Ascending aorta (tissue), 2 donors: ENCODE data around the gene HAPSTR1. TPM values are rescaled to one million over a fixed set of nuclear protein-coding genes. Genes with fewer than 3 reads are reported as not detected.
A peak's percentile ranks its signal among the peaks of the same experiment; 100 is the strongest.
"Not testable (repeated sequence)": the region's sequence is repeated elsewhere in the genome, so short reads cannot be mapped to it uniquely, and the experiment has no call there.

Source experiments
- DNase-seq, 2 donors: peaks; one replicate each; pipeline ENCODE4 v3.0.0-alpha.2; 2019; ENCODE audit warnings: low spot score in 2 of 2
- H3K27ac ChIP-seq, 2 donors: fragments of 200-600 bp; sonication (generic); one replicate each; pipeline ENCODE4 v1.5.1; 2016 to 2017; ENCODE audit warnings: mild to moderate bottlenecking in 1 of 2
- H3K27me3 ChIP-seq: fragments of 200-600 bp; sonication (generic); one replicate; pipeline ENCODE4 v1.5.1; 2017
- H3K36me3 ChIP-seq, 2 donors: fragments of 200-600 bp; sonication (generic); one replicate each; pipeline ENCODE4 v1.5.1; 2016
- H3K4me1 ChIP-seq, 2 donors: fragments of 200-600 bp; sonication (generic); one replicate each; pipeline ENCODE4 v1.5.1; 2016 to 2017; ENCODE audit warnings: mild to moderate bottlenecking in 1 of 2
- H3K4me3 ChIP-seq, 2 donors: fragments of 200-600 bp; sonication (generic); one replicate each; pipeline ENCODE4 v1.5.1; 2016 to 2017; ENCODE audit warnings: mild to moderate bottlenecking in 1 of 2
- H3K9me3 ChIP-seq, 2 donors: fragments of 200-600 bp; sonication (generic); one replicate each; pipeline ENCODE4 v1.5.1; 2016
- intact Hi-C: fragments of 100-400 bp; cut with DNase I; formaldehyde crosslinking; loops from one replicate; pipeline ENCODE4 v1.15.1; 2023
- total RNA-seq: library from RNA; depleted of rRNA; stranded (reverse); fragments of >200 nt; gene quantifications from one replicate; pipeline ENCODE4 v1.1.0, GENCODE V29; 2016
- TF ChIP-seq, protein P1 (sequence below), 3 experiments: fragments of 200-600 bp in 2 of 3; fragments of 450-650 bp in 1 of 3; sonication (generic) in 2 of 3; IDR thresholded peaks; one replicate each; pipeline ENCODE4 v1.5.1; 2016 to 2019; ENCODE audit warnings: antibody characterized with exemption in 3 of 3, mild to moderate bottlenecking in 1 of 3, moderate library complexity in 1 of 3

Gene HAPSTR1, protein sequence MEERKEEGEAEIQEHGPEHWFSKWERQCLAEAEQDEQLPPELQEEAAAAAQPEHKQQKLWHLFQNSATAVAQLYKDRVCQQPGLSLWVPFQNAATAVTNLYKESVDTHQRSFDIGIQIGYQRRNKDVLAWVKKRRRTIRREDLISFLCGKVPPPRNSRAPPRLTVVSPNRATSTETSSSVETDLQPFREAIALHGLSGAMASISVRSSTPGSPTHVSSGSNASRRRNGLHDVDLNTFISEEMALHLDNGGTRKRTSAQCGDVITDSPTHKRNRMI
- 22.0 TPM for total RNA-seq

DNA sequence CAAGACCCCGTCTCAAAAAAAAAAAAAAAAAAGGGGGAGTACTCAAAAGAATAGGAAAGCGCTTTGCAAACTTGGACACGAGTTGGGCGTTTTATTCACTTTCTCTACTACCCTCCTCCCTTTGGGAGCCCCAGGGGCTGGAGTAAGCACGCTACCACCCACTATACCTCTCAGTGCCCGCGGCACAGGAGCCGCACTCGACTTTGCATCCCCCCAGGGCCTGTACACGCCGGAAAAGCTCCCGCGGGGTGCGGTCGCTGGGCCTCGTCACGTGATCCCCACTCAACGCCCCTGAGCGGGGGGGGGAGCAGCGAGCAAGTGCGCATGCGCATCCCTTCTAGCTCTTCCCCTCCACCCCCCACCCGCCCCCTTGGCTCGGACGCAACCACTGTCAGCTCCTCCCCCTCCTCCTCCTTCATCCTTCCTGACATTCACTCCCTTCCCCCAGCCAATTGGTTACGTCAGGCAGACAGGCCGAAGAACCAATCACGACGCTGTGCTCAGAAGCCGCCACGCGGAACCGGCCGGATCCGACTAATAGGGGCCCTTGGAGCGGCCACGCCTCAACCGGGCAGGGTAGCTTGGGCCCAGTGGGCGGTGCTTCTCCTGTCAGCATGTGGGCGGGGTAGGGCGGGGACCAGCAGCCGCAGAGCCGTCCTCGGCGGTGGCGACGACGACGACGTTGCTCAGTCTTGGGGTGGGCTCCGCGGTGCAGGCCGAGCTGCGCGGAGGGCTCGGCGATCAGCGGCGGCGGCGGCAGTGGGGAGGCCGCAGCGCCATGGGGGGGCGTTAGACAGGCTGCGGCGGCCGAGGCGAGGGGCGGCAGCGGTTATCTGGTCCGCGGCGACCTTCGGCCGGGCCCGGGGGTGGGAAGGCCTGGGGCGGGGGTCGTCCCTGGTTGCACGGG lies at the start of gene HAPSTR1:
Gene HAPSTR1, plus strand, starts transcription at position 685 of the 907 bp plus-strand sequence. CDS start 401 bp downstream, outside the sequence.
- TF ChIP-seq, protein P1, sequence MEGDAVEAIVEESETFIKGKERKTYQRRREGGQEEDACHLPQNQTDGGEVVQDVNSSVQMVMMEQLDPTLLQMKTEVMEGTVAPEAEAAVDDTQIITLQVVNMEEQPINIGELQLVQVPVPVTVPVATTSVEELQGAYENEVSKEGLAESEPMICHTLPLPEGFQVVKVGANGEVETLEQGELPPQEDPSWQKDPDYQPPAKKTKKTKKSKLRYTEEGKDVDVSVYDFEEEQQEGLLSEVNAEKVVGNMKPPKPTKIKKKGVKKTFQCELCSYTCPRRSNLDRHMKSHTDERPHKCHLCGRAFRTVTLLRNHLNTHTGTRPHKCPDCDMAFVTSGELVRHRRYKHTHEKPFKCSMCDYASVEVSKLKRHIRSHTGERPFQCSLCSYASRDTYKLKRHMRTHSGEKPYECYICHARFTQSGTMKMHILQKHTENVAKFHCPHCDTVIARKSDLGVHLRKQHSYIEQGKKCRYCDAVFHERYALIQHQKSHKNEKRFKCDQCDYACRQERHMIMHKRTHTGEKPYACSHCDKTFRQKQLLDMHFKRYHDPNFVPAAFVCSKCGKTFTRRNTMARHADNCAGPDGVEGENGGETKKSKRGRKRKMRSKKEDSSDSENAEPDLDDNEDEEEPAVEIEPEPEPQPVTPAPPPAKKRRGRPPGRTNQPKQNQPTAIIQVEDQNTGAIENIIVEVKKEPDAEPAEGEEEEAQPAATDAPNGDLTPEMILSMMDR (IDR thresholded peaks at IDR 0.05): no peak
- peaks cover 6 to 25% of the 10 kb centered on the region in 2 donors for H3K4me1 ChIP-seq
- intact Hi-C loops: loop anchor here (2.0 to 10.0 kb wide), 8 partner anchors 44 to 1854 kb away; partner anchors contain the start of genes CARHSP1, CLEC16A, DEXI and NUBP1
- H3K36me3 ChIP-seq: peaks cover 0 to 2% of the 10 kb centered on the region in 2 donors
- H3K27ac ChIP-seq: peak within 1 kb of the TSS; percentile 96 to 98
- no peaks in the 10 kb centered on the region for H3K27me3 ChIP-seq
- peak within 1 kb of the TSS; percentile 83 to 98 for H3K4me3 ChIP-seq
- DNase-seq: peak; percentile 99 to 100
- no peaks in the 10 kb centered on the region for H3K9me3 ChIP-seq

DNA sequence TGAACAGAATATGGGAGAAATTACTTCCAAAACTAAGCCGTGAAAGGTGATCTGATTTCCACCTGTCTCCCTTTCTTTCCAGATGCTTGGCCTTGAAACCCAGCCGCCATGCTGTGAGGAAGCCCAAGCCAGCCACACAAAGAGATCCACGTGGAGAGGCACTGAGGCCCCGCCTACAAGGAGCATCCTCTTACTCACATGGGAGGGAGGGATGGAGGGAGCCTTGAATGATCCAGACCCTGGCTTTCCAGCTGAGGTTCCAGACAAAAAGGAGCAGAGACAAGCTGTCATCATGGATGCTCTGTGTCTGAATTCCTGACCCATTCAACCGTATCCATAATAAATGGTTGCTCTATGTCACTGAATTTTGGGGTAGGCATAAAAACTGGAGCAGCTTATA lies 48.9 kb upstream of the HAPSTR1 start:
- DNase-seq: no peak
- Histone ChIP-seq H3K4me1 (peaks cover 3 to 6% of the 10 kb centered on the region in 2 donors), H3K4me3 (no peak overlapping the region), H3K27ac (no peak overlapping the region), H3K9me3 (no peaks in the 10 kb centered on the region), H3K36me3 (no peaks in the 10 kb centered on the region), H3K27me3 (no peaks in the 10 kb centered on the region)
- TF ChIP-seq, protein P1 (IDR thresholded peaks at IDR 0.05): no peak
- intact Hi-C loops: no loop called here

DNA sequence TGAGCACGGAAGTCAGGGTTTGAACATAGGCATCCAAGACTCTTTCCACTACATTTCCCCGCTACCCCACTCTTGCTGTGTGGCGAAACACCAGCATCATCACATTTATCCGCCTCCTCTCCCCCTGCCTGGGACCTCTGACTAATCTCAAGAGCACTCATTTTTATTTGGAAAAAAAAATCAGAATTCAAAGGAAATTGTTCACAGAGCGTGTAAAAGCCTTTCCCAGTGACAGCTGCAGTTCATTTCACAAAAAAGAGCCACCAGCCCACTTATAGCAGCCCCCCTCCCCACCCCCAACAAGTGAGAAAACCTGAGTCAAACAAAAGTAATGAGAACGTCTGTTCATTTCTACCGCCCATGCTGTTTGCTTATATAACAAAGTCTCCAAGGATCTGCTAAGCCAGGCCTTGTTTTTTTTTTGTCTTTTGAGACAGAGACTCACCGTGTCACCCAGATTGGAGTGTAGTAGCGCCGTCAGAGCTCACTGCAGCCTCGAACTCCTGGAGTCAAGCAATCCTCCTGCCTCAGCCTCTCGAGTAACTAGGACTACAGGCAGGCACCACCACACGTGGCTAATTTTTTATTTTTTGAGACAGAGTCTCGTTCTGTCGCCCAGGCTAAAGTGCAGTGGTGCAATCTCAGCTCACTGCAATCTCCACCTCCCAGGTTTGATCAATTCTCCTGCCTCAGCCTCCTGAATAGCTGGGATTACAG lies 48.3 kb upstream of the HAPSTR1 start:
- Histone ChIP-seq H3K27me3 (no peaks in the 10 kb centered on the region), H3K4me3 (no peak overlapping the region), H3K9me3 (no peaks in the 10 kb centered on the region), H3K36me3 (no peaks in the 10 kb centered on the region), H3K4me1 (peaks cover 3 to 9% of the 10 kb centered on the region in 2 donors), H3K27ac (no peak overlapping the region)
- TF ChIP-seq, protein P1 (IDR thresholded peaks at IDR 0.05): no peak
- no peak for DNase-seq
- intact Hi-C loops: no loop called here

DNA sequence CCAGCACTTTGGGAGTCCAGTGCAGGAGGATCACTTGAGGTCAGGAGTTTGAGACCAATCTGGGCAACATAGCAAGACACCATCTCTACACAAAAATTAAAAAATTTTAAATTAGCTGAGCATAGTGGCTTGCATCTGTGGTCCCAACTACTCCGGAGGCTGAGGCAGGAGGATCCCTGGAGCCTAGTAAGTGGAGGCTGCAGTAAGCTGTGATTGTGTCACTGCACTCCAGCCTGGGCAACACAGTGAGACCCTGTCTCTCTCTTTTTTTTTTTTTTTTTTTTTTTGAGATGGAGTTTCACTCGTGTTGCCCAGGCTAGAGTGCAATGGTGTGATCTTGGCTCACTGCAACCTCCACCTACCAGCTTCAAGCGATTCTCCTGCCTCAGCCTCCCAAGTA lies 45.9 kb upstream of the HAPSTR1 start:
- H3K9me3 ChIP-seq, H3K27ac ChIP-seq, DNase-seq, H3K27me3 ChIP-seq, H3K36me3 ChIP-seq, H3K4me3 ChIP-seq: not testable (repeated sequence)
- H3K4me1 ChIP-seq: peaks cover 3 to 11% of the 10 kb centered on the region in 2 donors
- intact Hi-C loops: loop anchor here (5.0 kb wide), 1 partner anchor 83 kb away; the partner anchor contains the start of gene USP7

DNA sequence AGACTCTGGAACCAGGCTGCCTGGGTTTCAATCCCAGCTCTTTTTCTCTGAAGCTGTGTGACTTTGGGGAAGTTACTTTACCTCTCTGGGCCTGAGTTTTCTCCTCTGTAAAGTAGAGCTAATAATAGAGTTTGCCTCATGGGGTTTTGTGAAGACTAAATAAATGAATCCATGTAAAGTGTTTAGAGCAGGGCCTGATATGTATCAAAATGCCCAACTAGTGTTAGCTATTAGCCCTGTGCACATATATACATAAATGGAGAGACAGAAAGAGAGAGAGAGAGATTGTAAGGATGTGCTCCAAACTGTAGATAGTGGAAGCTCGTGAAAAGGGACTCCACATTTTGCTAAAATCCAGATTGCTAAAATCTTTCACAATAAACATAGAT lies 44.8 kb upstream of the HAPSTR1 start:
- intact Hi-C loops: loop anchor here (2.0 to 5.0 kb wide), 2 partner anchors 44 to 84 kb away; partner anchors contain the start of genes HAPSTR1 and USP7

More for the DNA sequence above, 44.8 kb upstream of the HAPSTR1 start:
- H3K4me3 ChIP-seq: no peak overlapping the region
- peak overlapping the region; percentile 53 to 54 for H3K27ac ChIP-seq
- H3K9me3 ChIP-seq: no peaks in the 10 kb centered on the region
- no peak for DNase-seq
- H3K36me3 ChIP-seq: no peaks in the 10 kb centered on the region
- TF ChIP-seq, protein P1 (IDR thresholded peaks at IDR 0.05): no peak
- no peaks in the 10 kb centered on the region for H3K27me3 ChIP-seq
- peaks cover 3 to 11% of the 10 kb centered on the region in 2 donors for H3K4me1 ChIP-seq
